22Rv1 (cell line): ENCODE measurements around the gene PAPPA2.

Experiments
- CTCF ChIP-seq: fragments of 450-650 bp; IDR thresholded peaks from 2 replicates; pipeline ENCODE4 v1.5.1; 2017; ENCODE audit warnings: mild to moderate bottlenecking
- ZFX ChIP-seq: fragments of 450-650 bp; IDR thresholded peaks from 2 replicates; pipeline ENCODE4 v1.6.1; 2017; ENCODE audit warnings: antibody characterized with exemption, borderline replicate concordance

- TF ChIP-seq CTCF (no peak), ZFX (no peak)
Measured at GRCh38 chr1:176529395-176530090, 66.6 kb downstream of the PAPPA2 start.
